SKM-1 (cell line): ENCODE measurements around the gene UROS.

Experiments used
- DNase-seq: peaks from one replicate; lab custom pipeline; 2025; ENCODE audit not compliant: unreplicated experiment; lab: John Stamatoyannopoulos, UW

UROS gene

GRCh38 chr10:125822878-125823662, at the start of gene UROS, which contains the start of gene BCCIP:
Gene UROS, minus strand, starts transcription at chr10:125823258. Its CDS starts 6,759 bp downstream, at chr10:125816499.
Gene BCCIP, plus strand, starts transcription at chr10:125823546. Its CDS starts 12 bp downstream, at chr10:125823558.
- peak; percentile 94 for DNase-seq

GRCh38 chr10:125871338-125871737, 48.3 kb upstream of the UROS start:
- no peak for DNase-seq

DNA sequence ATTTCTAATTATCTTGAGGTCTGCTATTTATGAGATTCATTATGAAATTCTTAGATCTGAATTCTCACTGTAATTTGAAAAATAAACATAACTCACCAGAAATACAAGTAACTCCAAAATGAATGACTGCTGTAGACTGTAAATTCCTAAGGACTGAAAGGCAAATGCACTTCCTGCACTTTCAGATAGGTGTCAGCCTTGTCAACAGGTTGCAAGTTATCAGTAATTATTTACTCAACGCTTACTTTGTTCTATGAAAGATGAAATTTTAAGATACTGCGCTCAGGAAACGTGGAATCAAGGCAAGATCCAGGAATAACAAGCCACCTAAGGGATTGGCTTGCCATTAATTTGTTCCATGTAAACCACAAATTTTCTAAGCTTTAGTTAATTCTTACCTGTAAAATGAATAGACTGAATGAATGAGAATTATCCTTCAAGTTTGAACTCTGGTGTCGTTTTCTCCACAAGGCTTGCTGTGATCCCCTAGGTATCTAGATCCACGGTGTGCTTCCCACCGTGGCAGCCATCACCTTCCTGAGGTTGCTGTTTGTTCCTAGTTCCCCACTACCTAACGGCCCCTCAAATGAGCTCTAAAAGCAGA, 45.4 kb upstream of the UROS start:
- peak; percentile 24 for DNase-seq

- no peak for DNase-seq
Observed at GRCh38 chr10:125866421-125867029, 43.5 kb upstream of the UROS start.

- DNase-seq: no peak
Observed at GRCh38 chr10:125865120-125865519, 42.1 kb upstream of the UROS start.

- DNase-seq: no peak
Observed at GRCh38 chr10:125859128-125859817, 36.2 kb upstream of the UROS start.

- DNase-seq: no peak
Observed at GRCh38 chr10:125857185-125857760, 34.2 kb upstream of the UROS start.

DNA sequence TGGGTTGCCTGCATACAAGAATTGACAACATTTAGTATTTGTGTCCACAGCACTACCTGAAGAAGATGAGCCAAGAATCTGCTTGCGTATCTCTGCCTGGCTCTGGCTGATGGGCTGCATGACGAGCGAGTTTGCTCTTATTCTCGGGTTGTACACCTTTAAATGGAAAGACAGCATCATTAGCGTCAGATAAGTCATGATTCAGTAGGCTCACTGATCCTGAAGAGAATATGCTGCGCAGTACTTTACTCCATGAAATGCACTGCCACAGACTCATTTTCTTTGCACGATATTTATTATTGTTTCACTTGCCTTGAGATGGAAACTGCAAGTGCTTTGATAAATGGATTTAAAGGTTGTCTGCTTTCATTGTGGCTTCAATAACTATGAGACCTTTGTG, 29.4 kb upstream of the UROS start:
- DNase-seq: no peak

- no peak for DNase-seq
Observed at GRCh38 chr10:125850766-125851731, 28.0 kb upstream of the UROS start.

DNA sequence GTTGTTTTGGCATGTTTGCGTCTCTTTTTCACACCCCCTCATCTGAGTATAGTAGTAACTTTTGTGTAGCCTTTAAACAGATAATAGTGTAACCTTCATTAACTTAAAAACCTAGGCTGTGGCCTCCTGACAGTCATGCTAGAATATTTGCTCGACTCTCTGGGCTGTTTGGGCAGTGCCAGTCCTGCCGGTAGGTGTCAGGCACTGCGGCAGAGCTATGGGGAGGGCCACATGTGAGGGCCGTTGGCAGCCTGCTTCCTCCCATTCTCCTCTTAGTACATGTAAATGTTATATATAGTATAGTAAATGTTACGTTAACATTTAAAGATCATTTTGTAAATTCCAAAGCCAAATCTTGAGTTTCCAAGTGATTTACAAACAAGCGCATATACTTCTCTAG, 26.4 kb upstream of the UROS start:
- no peak for DNase-seq

DNA sequence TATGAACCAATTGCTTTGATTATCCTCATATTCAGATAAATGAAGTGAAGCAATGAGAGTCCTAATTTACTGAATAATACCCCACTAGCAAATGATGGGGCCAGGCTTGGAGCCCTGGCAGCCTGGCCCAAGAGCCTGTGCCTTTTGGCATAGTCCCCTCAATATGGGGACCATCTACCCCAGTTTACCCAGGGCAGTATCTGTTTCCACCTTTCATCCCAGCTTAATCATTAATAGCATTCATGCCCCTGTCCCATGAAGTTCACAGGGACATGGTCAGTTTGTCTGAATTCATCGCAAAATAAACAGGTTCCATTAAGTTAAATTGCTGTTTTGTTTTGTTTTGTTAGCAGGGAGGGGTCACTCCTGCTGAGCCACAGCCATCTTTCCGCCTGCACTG, 25.8 kb upstream of the UROS start:
- no peak for DNase-seq

DNA sequence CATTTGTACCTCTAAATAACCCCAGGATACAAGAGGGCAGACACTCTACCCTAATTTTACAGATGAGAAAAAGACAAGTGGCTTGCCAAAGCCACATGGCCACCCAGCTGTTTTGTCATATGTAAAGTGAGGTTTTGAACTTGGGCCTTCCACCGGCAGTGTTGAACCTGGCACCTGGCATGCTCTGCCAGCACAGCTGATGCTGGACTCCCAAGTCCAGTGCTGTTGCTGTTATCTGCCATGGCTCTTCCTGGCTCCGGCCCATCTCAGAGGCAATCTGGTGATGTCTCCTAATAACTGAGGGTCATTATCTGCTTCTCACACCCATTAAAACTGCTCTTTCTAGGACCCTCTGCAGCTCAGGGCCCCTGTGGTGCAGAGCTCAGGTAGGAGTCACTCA, 25.3 kb upstream of the UROS start:
- DNase-seq: no peak

- no peak for DNase-seq
Observed at GRCh38 chr10:125846894-125847293, 23.8 kb upstream of the UROS start.

GRCh38 chr10:125845617-125846016, 22.6 kb upstream of the UROS start:
- no peak for DNase-seq

- DNase-seq: no peak
Observed at GRCh38 chr10:125844751-125845221, 21.7 kb upstream of the UROS start.

DNA sequence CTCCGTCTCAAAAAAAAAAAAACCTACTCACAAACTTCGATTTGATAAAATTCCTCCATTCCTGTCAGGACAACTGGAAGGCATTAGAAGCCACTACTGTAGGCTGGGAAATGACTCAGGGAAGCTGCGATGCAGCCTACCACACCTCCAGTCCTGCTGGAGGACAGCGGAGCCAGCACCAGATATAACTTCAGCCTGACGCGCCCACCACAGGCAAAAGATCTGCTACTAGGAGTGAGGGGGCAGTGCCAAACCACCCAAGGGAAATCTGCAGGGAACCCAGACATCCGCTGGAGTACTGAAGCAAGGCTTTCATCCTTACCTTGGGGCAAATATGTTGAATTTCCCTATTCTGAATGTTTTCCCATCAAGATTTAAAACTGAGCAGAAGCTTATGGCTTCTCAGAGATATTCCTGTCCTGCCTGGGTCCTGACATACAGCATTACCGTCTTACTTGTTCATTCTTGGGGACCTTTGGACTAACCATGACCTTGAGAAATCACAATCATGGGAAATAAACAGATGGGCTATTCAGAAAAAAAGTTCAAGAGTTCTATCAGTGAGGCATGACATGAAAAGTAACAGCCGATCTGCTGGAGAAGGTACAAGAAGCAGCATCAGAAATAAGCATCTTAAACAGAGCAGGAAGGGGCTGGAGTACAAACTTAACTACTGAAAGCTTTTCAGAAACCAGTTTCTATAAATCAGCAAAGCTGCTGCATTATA, 20.7 kb upstream of the UROS start:
- no peak for DNase-seq

DNA sequence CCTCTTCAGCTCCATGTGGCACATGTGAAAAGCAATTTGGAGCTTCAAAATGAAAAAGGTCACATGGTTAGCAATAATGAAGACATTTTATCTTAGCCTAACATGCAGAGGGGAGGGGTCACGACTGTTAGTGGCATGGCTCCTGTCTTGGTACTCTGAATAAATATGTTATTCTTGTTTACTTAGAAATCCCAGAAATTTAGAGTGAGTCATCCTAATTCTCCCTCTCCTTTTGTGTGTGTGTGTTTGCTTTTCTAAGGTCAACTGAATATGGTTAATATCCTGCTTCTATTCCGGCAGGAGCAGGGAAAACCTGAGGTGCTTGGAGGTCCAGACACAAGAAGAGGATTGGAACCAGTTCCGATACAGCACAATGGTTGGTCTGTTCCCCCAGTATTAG, 17.9 kb upstream of the UROS start:
- DNase-seq: no peak

DNA sequence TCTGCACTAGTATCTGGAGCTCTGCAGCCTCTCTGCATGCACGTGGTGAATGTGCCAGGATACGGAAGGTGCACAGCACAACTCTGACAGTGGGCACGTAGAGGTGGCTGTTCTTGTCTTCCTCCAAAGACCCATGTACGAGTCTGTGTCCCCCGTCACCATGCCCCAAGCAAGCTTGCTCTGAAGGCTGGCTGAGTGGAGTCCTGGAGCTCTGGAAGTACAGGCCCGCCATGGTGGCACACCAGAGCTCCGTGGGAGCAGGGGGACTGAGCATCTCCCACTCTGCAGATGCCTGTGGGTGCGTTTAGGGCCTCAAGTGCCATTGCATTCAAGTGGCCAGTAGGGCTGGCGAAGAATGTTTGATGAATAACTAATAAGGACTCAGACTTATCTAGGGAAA, 17.3 kb upstream of the UROS start:
- DNase-seq: no peak
